NCI-H146 treated with DMSO at 0.1 percent for 48 hours (cell line): ENCODE data around the gene ILK.

ENCODE experiments used
- DNase-seq: peaks from one replicate; lab custom pipeline; 2025; ENCODE audit not compliant: unreplicated experiment; lab: John Stamatoyannopoulos, UW

ILK gene

DNA sequence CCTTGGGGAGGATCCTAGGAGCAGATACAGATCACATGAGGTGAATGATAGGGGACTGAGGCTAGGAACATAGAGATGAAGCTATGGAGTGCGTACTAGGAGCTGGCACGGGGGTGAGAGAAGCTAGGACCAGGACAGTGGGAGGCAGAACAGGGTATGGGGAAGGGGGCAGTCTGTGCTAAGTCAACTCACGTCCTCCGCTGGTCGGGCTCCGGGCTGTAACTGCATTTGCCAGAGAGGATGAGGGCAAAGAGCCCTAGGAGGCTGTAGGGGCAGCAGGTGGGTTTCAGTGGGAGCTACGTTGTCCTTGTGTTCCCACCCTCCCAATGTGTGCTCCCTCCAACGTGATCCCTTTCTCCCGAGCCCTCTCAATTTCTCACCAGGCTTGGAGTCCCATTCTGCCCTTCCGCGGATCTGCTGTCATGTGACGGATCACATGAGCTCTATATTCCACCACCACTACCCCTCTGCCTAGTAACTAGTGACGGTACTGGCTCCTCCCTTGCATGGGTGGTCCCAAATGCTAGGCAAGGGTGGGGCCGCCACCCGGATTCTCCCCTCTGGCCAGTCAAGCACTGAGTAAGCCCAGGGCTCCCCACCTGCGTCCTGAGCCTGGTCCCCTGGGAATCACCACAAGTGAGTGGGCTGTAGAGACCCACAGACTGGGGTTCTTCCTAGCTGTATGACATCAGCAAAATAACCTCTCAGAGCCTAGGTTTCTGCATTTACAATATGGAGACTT is 15.6 kb downstream of the ILK start, which contains the start of gene TPP1:
TPP1 (minus strand) TSS at position 419 of the 742 bp plus-strand sequence; CDS start at position 397, 22 bp downstream.
- DNase-seq = peak; percentile 89

GRCh38 chr11:6620636-6621035 is 17.1 kb downstream of the ILK start:
- no peak for DNase-seq

DNA sequence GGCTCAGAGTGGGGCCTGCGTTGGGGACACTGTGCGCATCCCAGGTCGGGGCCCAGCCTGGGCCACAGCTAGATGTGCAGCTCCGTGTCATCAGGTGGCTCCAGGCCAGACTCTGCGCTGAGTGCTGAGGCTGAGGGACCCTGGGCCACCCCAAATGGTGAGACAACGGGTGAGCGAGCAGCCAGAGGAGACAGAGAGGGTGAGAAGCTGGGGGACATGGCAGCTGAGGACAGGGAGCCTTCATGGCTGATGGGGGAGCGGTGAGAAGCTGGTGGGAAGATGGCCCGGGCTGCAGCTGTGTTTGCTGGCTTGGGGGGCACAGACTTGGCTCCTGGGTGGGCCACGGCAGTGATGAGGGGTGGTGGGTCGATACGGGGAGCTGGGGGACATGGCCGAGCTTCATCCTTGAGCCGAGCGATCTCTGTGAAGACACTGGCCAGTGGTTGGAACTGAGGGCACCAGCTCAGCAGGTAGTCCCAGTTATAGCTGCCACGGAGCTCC is 18.2 kb downstream of the ILK start:
- no peak for DNase-seq

GRCh38 chr11:6622261-6623171 is 18.9 kb downstream of the ILK start:
- DNase-seq = no peak

GRCh38 chr11:6623391-6624363 is 20.1 kb downstream of the ILK start:
- DNase-seq = no peak

GRCh38 chr11:6625156-6625831 is 21.7 kb downstream of the ILK start:
- DNase-seq = no peak

DNA sequence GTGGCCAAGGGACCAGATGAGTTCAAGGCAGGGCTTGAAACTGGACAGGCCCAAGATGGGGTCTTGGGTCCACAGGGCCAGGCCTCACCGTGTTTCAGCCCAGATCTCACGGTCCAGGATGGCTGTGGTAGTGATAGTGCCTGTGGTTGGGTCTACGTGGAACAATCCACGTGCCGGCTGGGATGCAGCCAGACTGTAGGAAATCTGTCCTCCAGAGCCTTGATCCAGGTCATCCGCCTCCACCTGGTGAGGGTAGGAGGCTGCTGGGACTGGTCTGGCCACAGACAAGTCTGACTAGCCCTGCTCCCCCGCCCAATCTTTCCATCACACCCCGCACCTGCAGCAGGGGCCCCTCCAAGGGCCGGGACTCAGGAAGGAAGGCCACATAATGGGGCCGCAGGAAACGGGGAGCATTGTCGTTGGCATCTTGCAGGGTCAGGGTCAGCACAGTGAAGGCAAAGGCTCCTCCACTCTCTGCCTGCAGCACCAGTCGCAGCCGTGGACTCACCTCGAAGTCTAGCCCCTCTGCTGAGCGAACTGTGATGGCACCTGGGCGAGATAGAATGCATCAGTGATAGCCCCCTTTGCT is 22.4 kb downstream of the ILK start:
- no peak for DNase-seq

GRCh38 chr11:6626971-6627761 is 23.6 kb downstream of the ILK start:
- no peak for DNase-seq

DNA sequence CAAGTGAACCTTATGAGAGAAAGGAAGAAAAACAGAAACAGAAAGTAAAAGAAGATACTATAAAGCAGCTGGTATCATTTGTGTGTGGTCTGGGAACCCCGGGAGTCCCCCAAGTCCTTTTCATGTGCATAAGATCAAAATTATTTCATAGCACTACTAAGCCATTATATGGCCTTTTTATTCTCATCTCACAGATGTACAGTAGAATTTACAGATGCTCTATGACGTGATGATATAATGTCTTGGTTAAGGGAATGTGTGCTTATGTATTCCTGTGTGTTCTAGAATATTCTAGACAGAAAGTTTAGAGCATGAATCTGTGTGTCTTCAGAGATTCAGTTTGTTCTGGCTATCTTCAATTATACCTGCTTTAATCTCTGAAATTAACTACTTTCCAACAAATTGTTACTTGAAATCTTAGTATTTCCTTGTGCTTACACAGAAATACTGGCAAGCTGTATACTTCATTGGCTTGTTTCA is 24.2 kb downstream of the ILK start:
- DNase-seq = no peak

- DNase-seq = no peak
These were observed 25.0 kb downstream of the ILK start for GRCh38 chr11:6628526-6628925.

DNA sequence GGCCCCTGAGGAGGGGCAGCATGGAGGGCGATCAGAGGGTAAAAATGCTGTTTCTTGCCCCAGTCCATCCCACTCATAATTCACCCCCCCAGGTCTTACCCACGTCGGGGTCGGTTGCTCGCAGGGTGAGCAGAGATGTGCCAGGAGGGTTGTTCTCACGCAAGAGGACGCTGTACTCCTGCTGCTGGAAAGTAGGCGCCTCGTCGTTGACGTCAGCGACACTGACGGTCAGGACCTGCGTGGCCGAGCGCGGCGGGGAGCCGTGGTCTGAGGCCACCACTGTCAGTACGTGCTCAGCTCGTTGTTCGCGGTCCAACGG is 26.0 kb downstream of the ILK start:
- no peak for DNase-seq

- DNase-seq = no peak
These were observed 26.5 kb downstream of the ILK start for GRCh38 chr11:6629892-6630631.

GRCh38 chr11:6630632-6631291 is 27.2 kb downstream of the ILK start:
- DNase-seq = no peak

DNA sequence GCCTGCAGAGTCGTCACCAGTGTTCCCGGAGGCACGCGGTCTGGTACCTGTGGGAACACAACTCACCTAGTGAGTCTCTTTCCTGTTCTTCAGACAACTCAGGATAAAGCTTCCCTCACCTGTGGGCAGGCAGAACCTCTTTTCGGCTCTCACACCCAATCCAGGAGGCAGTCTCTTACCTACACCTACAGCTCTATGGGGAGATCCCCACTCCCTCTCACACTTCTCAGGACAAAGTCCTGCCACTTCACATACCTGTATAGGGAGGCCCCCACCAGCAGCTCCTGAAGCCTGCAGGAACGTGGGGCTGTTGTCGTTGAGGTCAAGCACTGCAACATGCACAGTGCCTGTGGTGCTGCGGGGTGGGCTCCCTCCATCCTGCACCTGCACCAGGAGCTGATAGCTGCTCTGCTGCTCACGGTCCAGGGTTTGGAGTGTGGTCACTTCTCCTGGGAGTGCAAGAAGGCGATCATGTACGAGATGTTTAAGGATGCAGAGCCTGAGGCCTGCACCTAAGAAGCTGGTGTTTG is 27.9 kb downstream of the ILK start:
- DNase-seq = no peak

DNA sequence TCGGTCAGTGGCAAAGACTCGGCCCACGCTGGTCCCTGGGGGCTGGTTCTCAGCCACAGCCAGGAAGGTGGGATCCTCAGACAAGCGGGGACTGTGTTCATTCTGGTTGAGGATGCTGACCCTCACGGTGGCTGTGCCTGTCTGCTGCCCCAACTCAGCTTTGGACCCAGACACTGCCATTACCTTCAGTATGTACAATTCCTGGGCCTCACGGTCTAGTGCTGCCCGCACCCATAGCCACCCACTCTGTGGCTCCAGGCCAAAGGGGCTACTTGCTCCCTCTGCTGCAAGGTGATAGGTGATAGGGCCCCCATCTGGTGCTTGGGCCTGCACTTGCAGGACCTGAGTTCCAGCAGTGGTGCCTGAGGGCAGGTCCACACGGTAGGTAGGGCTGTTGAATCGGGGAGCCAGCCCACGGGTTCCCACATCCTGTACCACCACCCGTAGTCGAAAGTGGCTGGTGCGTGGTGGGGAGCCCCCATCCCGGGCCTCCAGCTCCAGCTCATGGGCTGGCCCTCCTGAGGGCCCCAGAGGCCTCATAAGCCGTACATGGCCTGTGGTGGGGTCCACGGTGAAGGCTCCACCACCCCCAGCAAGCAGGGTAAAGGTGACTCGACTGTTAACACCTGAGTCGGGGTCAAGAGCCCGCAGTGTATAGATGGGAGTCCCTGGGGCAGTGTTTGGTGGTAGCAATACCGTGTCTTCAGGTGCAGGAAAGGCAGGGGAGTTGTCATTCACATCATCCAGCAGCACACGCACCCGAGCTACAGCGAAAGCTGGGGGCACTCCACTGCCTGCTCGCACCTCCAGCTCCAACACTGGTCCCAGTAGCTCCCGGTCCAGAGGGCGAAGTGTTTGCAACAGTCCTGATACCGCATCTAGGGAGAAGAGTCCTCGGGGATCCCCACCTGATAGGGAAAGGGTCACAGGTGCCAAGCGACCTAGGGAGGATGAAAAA is 28.8 kb downstream of the ILK start:
- no peak for DNase-seq
